H1 (cell line): Measurements from ENCODE around the gene EPHA1. TPM values are rescaled to one million over a fixed set of nuclear protein-coding genes. Genes with fewer than 3 reads are reported as not detected.

ENCODE experiments used
- CTCF ChIA-PET: fragments of 300-600 bp; sonication (Branson Sonifier 250); formaldehyde crosslinking; loops from one replicate; lab custom pipeline; 2021; ENCODE audit not compliant: partially characterized antibody; lab: Charles Lee
- POLR2A ChIA-PET: fragments of 300-600 bp; sonication (Branson Sonifier 250); formaldehyde crosslinking; loops from one replicate; lab custom pipeline; 2021; ENCODE audit warnings: inconsistent platforms; ENCODE audit not compliant: partially characterized antibody; lab: Charles Lee
- DNase-seq, 2 experiments: peaks; one replicate each; pipeline versions ENCODE4 v3.0.0 to v3.0.0-alpha.2; 2010 to 2022; ENCODE audit warnings: low spot score in 2 of 2, low read depth in 1 of 2, mixed read lengths in 1 of 2
- FAIRE-seq: peaks from 2 replicates; lab custom pipeline; 2011; peaks lifted over from hg19 to GRCh38; lab: Jason Lieb, UNC
- H2AFZ ChIP-seq: 2 replicates; pipeline ENCODE4 v1.8.1; 2012; ENCODE audit warnings: low read length, inconsistent platforms
- H2AK5ac ChIP-seq: 2 replicates; pipeline ENCODE4 v1.6.1; 2013; ENCODE audit warnings: low read depth, low read length
- H2BK120ac ChIP-seq: replicated peaks from 2 replicates; pipeline ENCODE3; 2013; ENCODE audit warnings: low read depth, low read length, inconsistent platforms
- H2BK12ac ChIP-seq: 2 replicates; pipeline ENCODE4 v1.6.1; 2013; ENCODE audit warnings: low read depth, low read length
- H2BK15ac ChIP-seq: 2 replicates; pipeline ENCODE4 v1.6.1; 2013; ENCODE audit warnings: low read length
- H2BK20ac ChIP-seq: 2 replicates; pipeline ENCODE4 v1.6.1; 2013; ENCODE audit warnings: low read length
- H2BK5ac ChIP-seq: 2 replicates; pipeline ENCODE4 v1.6.1; 2013; ENCODE audit warnings: low read depth, low read length
- H3K14ac ChIP-seq: 2 replicates; pipeline ENCODE4 v1.6.1; 2013; ENCODE audit warnings: inconsistent platforms; ENCODE audit not compliant: insufficient read length
- H3K18ac ChIP-seq: 2 replicates; pipeline ENCODE4 v1.6.1; 2013; ENCODE audit warnings: low read length; ENCODE audit errors: extremely low read depth
- H3K23ac ChIP-seq: 2 replicates; pipeline ENCODE4 v1.6.1; 2013; ENCODE audit warnings: inconsistent platforms; ENCODE audit not compliant: insufficient read length
- H3K23me2 ChIP-seq: 2 replicates; pipeline ENCODE4 v1.6.1; 2013; ENCODE audit warnings: low read depth, low read length
- H3K27ac ChIP-seq: 2 replicates; pipeline ENCODE4 v1.6.1; 2011; ENCODE audit warnings: low read depth, low read length, inconsistent platforms
- H3K27me3 ChIP-seq, 4 experiments: replicated peaks in 1 of 4; 1 replicate in 1 of 4; 2 replicates in 3 of 4; pipeline versions ENCODE4 v1.6.1 to v1.8.1; 2011 to 2013; ENCODE audit warnings: low read length in 3 of 4, mild to moderate bottlenecking in 3 of 4, inconsistent platforms in 2 of 4, mixed read lengths in 2 of 4, moderate library complexity in 1 of 4; ENCODE audit not compliant: control insufficient read depth in 3 of 4, insufficient read depth in 3 of 4; ENCODE audit errors: extremely low read depth in 1 of 4
- H3K36me3 ChIP-seq, 4 experiments: 2 replicates each; pipeline versions ENCODE4 v1.6.1 to v1.8.1; 2011 to 2013; ENCODE audit warnings: mild to moderate bottlenecking in 4 of 4, low read length in 3 of 4, moderate library complexity in 2 of 4, control low read depth in 1 of 4, inconsistent platforms in 1 of 4; ENCODE audit not compliant: insufficient read depth in 4 of 4, control insufficient read depth in 2 of 4
- H3K4ac ChIP-seq: replicated peaks from 2 replicates; pipeline ENCODE3; 2013; ENCODE audit warnings: low read length, low read depth, mixed read lengths, inconsistent platforms; ENCODE audit not compliant: insufficient read length
- H3K4me1 ChIP-seq, 4 experiments: replicated peaks in 1 of 4; 1 replicate in 1 of 4; 2 replicates in 3 of 4; pipeline versions ENCODE4 v1.6.1 to v1.8.1; 2011 to 2013; ENCODE audit warnings: low read length in 3 of 4, inconsistent platforms in 2 of 4, mixed read lengths in 1 of 4; ENCODE audit not compliant: insufficient read depth in 4 of 4, control insufficient read depth in 3 of 4
- H3K4me2 ChIP-seq, 2 experiments: 2 replicates each; pipeline versions ENCODE4 v1.6.1 to v1.8.1; 2011 to 2013; ENCODE audit warnings: low read depth in 2 of 2, low read length in 2 of 2, control low read depth in 1 of 2, inconsistent platforms in 1 of 2, mild to moderate bottlenecking in 1 of 2; ENCODE audit not compliant: insufficient read depth in 1 of 2
- H3K4me3 ChIP-seq, 4 experiments: fragments of 200-600, 300-600 bp in 1 of 4; sonication (generic), shearing (Covaris generic), sonication (Bioruptor Twin) in 1 of 4; 2 replicates each; pipeline versions ENCODE4 v1.5.1 to v1.8.1; 2011 to 2016; ENCODE audit warnings: low read length in 4 of 4, low read depth in 3 of 4, control low read depth in 2 of 4, inconsistent platforms in 2 of 4, mild to moderate bottlenecking in 2 of 4, mixed read lengths in 1 of 4, moderate library complexity in 1 of 4; ENCODE audit not compliant: insufficient read depth in 2 of 4; ENCODE audit errors: extremely low read depth in 1 of 4
- H3K56ac ChIP-seq: replicated peaks from 2 replicates; pipeline ENCODE3; 2013; ENCODE audit warnings: low read depth, mild to moderate bottlenecking, mixed read lengths, low read length, inconsistent platforms; ENCODE audit not compliant: insufficient read length
- H3K79me1 ChIP-seq: 2 replicates; pipeline ENCODE4 v1.6.1; 2013; ENCODE audit warnings: low read depth, low read length, control low read depth
- H3K79me2 ChIP-seq, 2 experiments: 2 replicates each; pipeline versions ENCODE4 v1.6.1 to v1.8.1; 2012 to 2013; ENCODE audit warnings: low read length in 2 of 2, mild to moderate bottlenecking in 2 of 2, inconsistent platforms in 1 of 2; ENCODE audit not compliant: insufficient read depth in 2 of 2, control insufficient read depth in 1 of 2
- H3K9ac ChIP-seq, 4 experiments: replicated peaks in 1 of 4; 1 replicate in 1 of 4; 2 replicates in 3 of 4; pipeline versions ENCODE4 v1.6.1 to v1.8.1; 2011 to 2013; ENCODE audit warnings: low read depth in 3 of 4, low read length in 3 of 4, control low read depth in 2 of 4, mild to moderate bottlenecking in 2 of 4, moderate library complexity in 2 of 4, inconsistent platforms in 1 of 4; ENCODE audit errors: extremely low read depth in 1 of 4
- H3K9me3 ChIP-seq, 2 experiments: 2 replicates each; pipeline versions ENCODE4 v1.6.1 to v1.8.1; 2012 to 2013; ENCODE audit warnings: mild to moderate bottlenecking in 2 of 2, moderate library complexity in 2 of 2, control low read depth in 1 of 2, inconsistent platforms in 1 of 2, low read depth in 1 of 2, low read length in 1 of 2, mixed read lengths in 1 of 2; ENCODE audit not compliant: insufficient read depth in 2 of 2
- H4K20me1 ChIP-seq, 2 experiments: replicated peaks in 1 of 2; 2 replicates each; pipeline versions ENCODE3 to v1.8.1; 2011 to 2013; ENCODE audit warnings: inconsistent platforms in 2 of 2, low read length in 2 of 2, mild to moderate bottlenecking in 1 of 2; ENCODE audit not compliant: insufficient read depth in 2 of 2, control insufficient read depth in 1 of 2
- H4K5ac ChIP-seq: 2 replicates; pipeline ENCODE4 v1.6.1; 2013; ENCODE audit warnings: low read length, low read depth, mixed read lengths, inconsistent platforms; ENCODE audit not compliant: insufficient read length
- H4K8ac ChIP-seq: 2 replicates; pipeline ENCODE4 v1.8.0; 2013; ENCODE audit warnings: mild to moderate bottlenecking, moderate library complexity, low read length, inconsistent platforms; ENCODE audit not compliant: insufficient read depth; ENCODE audit errors: extremely low read depth
- H4K91ac ChIP-seq: replicated peaks from 2 replicates; pipeline ENCODE3; 2013; ENCODE audit warnings: low read length, mixed read lengths, inconsistent platforms; ENCODE audit not compliant: insufficient read length
- CHD1 ChIP-seq: IDR thresholded peaks from 2 replicates; pipeline ENCODE4 v1.6.1; 2012; ENCODE audit warnings: low read depth, low read length, improper control_type of control experiment
- EZH2 ChIP-seq: fragments of 200-600 bp; sonication (generic); IDR thresholded peaks from 2 replicates; pipeline ENCODE4 v1.7.1; 2012; ENCODE audit warnings: low read depth, mild to moderate bottlenecking, moderate library complexity, low read length, inconsistent platforms; ENCODE audit not compliant: severe bottlenecking
- GTF2F1 ChIP-seq: IDR thresholded peaks from 2 replicates; pipeline ENCODE4 v1.6.1; 2012; ENCODE audit warnings: low read depth, low read length, improper control_type of control experiment, borderline replicate concordance
- RBBP5 ChIP-seq: IDR thresholded peaks from 2 replicates; pipeline ENCODE4 v1.7.1; 2012; ENCODE audit warnings: low read depth, mild to moderate bottlenecking, inconsistent platforms, low read length, moderate library complexity, borderline replicate concordance
- RFX5 ChIP-seq: IDR thresholded peaks from 2 replicates; pipeline ENCODE4 v1.6.1; 2011; ENCODE audit warnings: low read depth, low read length, improper control_type of control experiment, borderline replicate concordance
- SP1 ChIP-seq: IDR thresholded peaks from 2 replicates; pipeline ENCODE4 v1.6.1; 2011; ENCODE audit warnings: low read depth, low read length
- TEAD4 ChIP-seq: IDR thresholded peaks from 2 replicates; pipeline ENCODE4 v1.6.1; 2012; ENCODE audit warnings: low read depth, low read length, inconsistent platforms, mixed read lengths
- WGBS, 2 experiments: shearing (Covaris generic) in 1 of 2; methylation state at CpG; one replicate each; pipeline versions ENCODE4 v1.1.6 to v1.1.7; 2013 to 2015; ENCODE audit warnings: low lambda C conversion rate in 2 of 2, mixed read lengths in 2 of 2, inconsistent platforms in 1 of 2, low coverage in 1 of 2, missing lambda C conversion rate in 1 of 2; ENCODE audit not compliant: insufficient replicate concordance in 2 of 2, insufficient coverage in 1 of 2, insufficient read length in 1 of 2; ENCODE audit errors: extremely low coverage in 1 of 2, missing lambda C conversion rate in 1 of 2; 5-methylcytosine and 5-hydroxymethylcytosine counted together
- polyA plus RNA-seq, 7 experiments: library from polyadenylated mRNA; depleted of rRNA in 3 of 7; stranded (reverse) in 5 of 7; unstranded in 2 of 7; fragments of >200 nt in 5 of 7; fragments of 200-250 nt in 2 of 7; gene quantifications; 1 replicate in 5 of 7; 2 replicates in 1 of 7; 4 replicates in 1 of 7; pipeline versions ENCODE4 v1.2.1 to v1.2.3, GENCODE V29; 2011 to 2013; ENCODE audit warnings: missing spikeins in 2 of 7, mixed read lengths in 2 of 7
- total RNA-seq: library from RNA; stranded (reverse); fragmentation: NEBNext Ultra II Directional; extraction: Animal tissue kit (Norgen Biotek cat#: 25700); gene quantifications from 2 replicates; pipeline ENCODE4 v1.2.1, GENCODE V29; 2021
- TF ChIP-seq, protein P1 (sequence below): IDR thresholded peaks from 2 replicates; pipeline ENCODE4 v1.6.1; 2011; ENCODE audit warnings: low read depth, mild to moderate bottlenecking, low read length; ENCODE audit not compliant: insufficient read depth

The EPHA1 gene
- total and polyA plus RNA-seq, 2 of the 8 experiments (the other 6 are each of a cell fraction or from before 2014, with no cell fraction given) = 86.5 to 133 TPM

- DNase-seq (no peak), FAIRE-seq (no peak)
- Histone ChIP-seq H3K36me3 (no peaks in the 10 kb centered on the region), H3K4me3 (no peak overlapping the region), H3K9ac (no peak overlapping the region; a peak in 1 of 7 replicates), H3K27ac (no peak overlapping the region), H3K23me2 (no peaks in the 10 kb centered on the region), H4K5ac (no peak overlapping the region), H2BK12ac (peak overlapping the region; percentile 80), H4K8ac (no peak overlapping the region), H3K27me3 (no peaks in the 10 kb centered on the region), H2BK15ac (0 out of 2 replicates have a peak overlapping the region, but pooled peaks have one; percentile 61), H2BK120ac (no peak overlapping the region), H4K91ac (peak overlapping the region; percentile 79), H3K4me2 (no peak overlapping the region), H2BK5ac (peak overlapping the region; percentile 86; the same call in 1 of the 2 replicates), H3K79me1 (no peaks in the 10 kb centered on the region), H3K14ac (no peak overlapping the region), H3K79me2 (peaks cover 0 to 6% of the 10 kb centered on the region in 2 experiments; a peak in 1 of 4 replicates), H2BK20ac (no peak overlapping the region), H3K18ac (no peak overlapping the region), H3K4ac (no peak overlapping the region), H3K4me1 (peaks cover 0 to 12% (median 5%) of the 10 kb centered on the region in 4 experiments), H3K56ac (no peak overlapping the region), H2AFZ (no peak overlapping the region), H4K20me1 (no peaks in the 10 kb centered on the region), H2AK5ac (no peak overlapping the region), H3K23ac (no peak overlapping the region), H3K9me3 (no peaks in the 10 kb centered on the region)
- ChIA-PET CTCF (interaction anchor here (0.8 to 17.5 kb wide), 15 partner anchors 8 to 135 kb away, joined by 3 to 359 read pairs (median 5); partner anchors contain the start of gene EPHA1), POLR2A (interaction anchor here (1.3 to 19.0 kb wide), 4 partner anchors 3 to 24 kb away, joined by 3 to 518 read pairs (median 233); partner anchors contain the start of genes EPHA1, FAM131B and ZYX)
- WGBS, 2 experiments = 86% methylated on average over 7 of the region's 7 CpGs; no CpG with 5 or more reads in 1 of the 2 experiments
- no peak for TF ChIP-seq EZH2
- TF ChIP-seq, protein P1, sequence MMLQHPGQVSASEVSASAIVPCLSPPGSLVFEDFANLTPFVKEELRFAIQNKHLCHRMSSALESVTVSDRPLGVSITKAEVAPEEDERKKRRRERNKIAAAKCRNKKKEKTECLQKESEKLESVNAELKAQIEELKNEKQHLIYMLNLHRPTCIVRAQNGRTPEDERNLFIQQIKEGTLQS = no peak
- no peak for TF ChIP-seq TEAD4
- no peak for TF ChIP-seq GTF2F1
- TF ChIP-seq SP1 = no peak
- TF ChIP-seq CHD1 = no peak
- TF ChIP-seq RFX5 = no peak
- no peak for TF ChIP-seq RBBP5
These were observed 33.2 kb downstream of the EPHA1 start for GRCh38 chr7:143375298-143376034.
